IMR-90 (cell line): ENCODE data around the gene PPP2R5E. TPM values are rescaled to one million over a fixed set of nuclear protein-coding genes. Genes with fewer than 3 reads are reported as not detected.

Experiments used
- ATAC-seq: fragments of 200-7000 bp; cut with Tn5 transposase; 2 replicates; pipeline ENCODE4 v1.9.1; 2020; ENCODE audit warnings: low read depth, mild to moderate bottlenecking, moderate library complexity
- BruUV-seq: library from RNA; stranded (reverse); fragments of 400-500 nt; replicated peaks from 2 replicates; lab custom pipeline; 2021; lab: Mats Ljungman, UMichigan
- CTCF ChIA-PET: fragments of 300-600 bp; formaldehyde crosslinking; extraction: SDS; loops from one replicate; lab custom pipeline; 2021; ENCODE audit warnings: antibody characterized with exemption; lab: Yijun Ruan, JAX
- POLR2A ChIA-PET: fragments of 300-600 bp; sonication (Branson Sonifier 250); formaldehyde crosslinking; loops from one replicate; lab custom pipeline; 2022; ENCODE audit warnings: antibody characterized with exemption; ENCODE audit not compliant: unreplicated experiment; lab: Charles Lee
- DNase-seq: peaks from one replicate; pipeline ENCODE4 v3.0.0; 2013
- H2AFZ ChIP-seq: replicated peaks from 2 replicates; pipeline ENCODE3; 2013; ENCODE audit warnings: low read length, mild to moderate bottlenecking; ENCODE audit not compliant: poor library complexity
- H2AK5ac ChIP-seq: 2 replicates; pipeline ENCODE4 v1.6.1; 2013; ENCODE audit warnings: low read depth, low read length, inconsistent platforms
- H2AK9ac ChIP-seq: replicated peaks from 2 replicates; pipeline ENCODE3; 2013; ENCODE audit warnings: mild to moderate bottlenecking, low read depth, low read length, moderate library complexity; ENCODE audit not compliant: poor library complexity
- H2BK120ac ChIP-seq: 2 replicates; pipeline ENCODE4 v1.6.1; 2013; ENCODE audit warnings: low read depth, low read length, inconsistent platforms
- H2BK15ac ChIP-seq: 3 replicates; pipeline ENCODE4 v1.6.1; 2013; ENCODE audit warnings: low read depth, low read length, inconsistent platforms
- H2BK20ac ChIP-seq: 2 replicates; pipeline ENCODE4 v1.6.1; 2013; ENCODE audit warnings: low read depth, mild to moderate bottlenecking, inconsistent platforms, low read length, moderate library complexity
- H2BK5ac ChIP-seq: 2 replicates; pipeline ENCODE4 v1.6.1; 2013; ENCODE audit warnings: mild to moderate bottlenecking, low read depth, low read length, inconsistent platforms; ENCODE audit not compliant: poor library complexity, severe bottlenecking
- H3K14ac ChIP-seq: replicated peaks from 2 replicates; pipeline ENCODE4 v1.6.1; 2013; ENCODE audit warnings: low read depth, low read length, inconsistent platforms
- H3K18ac ChIP-seq: 2 replicates; pipeline ENCODE4 v1.6.1; 2013; ENCODE audit warnings: low read depth, low read length, control low read depth
- H3K23ac ChIP-seq: 2 replicates; pipeline ENCODE4 v1.6.1; 2013; ENCODE audit warnings: low read depth, low read length, inconsistent platforms
- H3K27ac ChIP-seq: 2 replicates; pipeline ENCODE4 v1.5.1; 2013; ENCODE audit warnings: mild to moderate bottlenecking, control low read depth, low read length; ENCODE audit not compliant: insufficient read depth
- H3K27me3 ChIP-seq: 2 replicates; pipeline ENCODE4 v1.6.1; 2013; ENCODE audit warnings: low read length; ENCODE audit not compliant: control insufficient read depth, insufficient read depth
- H3K36me3 ChIP-seq: 2 replicates; pipeline ENCODE4 v1.6.1; 2013; ENCODE audit warnings: low read length, mixed read lengths; ENCODE audit not compliant: control insufficient read depth, insufficient read depth
- H3K4ac ChIP-seq: 2 replicates; pipeline ENCODE4 v1.6.1; 2013; ENCODE audit warnings: low read depth, low read length, inconsistent platforms
- H3K4me1 ChIP-seq: 2 replicates; pipeline ENCODE4 v1.6.1; 2013; ENCODE audit warnings: low read length, mixed read lengths; ENCODE audit not compliant: control insufficient read depth, insufficient read depth
- H3K4me2 ChIP-seq: 2 replicates; pipeline ENCODE4 v1.6.1; 2013; ENCODE audit warnings: low read depth, mild to moderate bottlenecking, control low read depth, low read length, moderate library complexity
- H3K4me3 ChIP-seq: 2 replicates; pipeline ENCODE4 v1.5.1; 2013; ENCODE audit warnings: low read depth, mild to moderate bottlenecking, control low read depth, low read length, moderate library complexity; ENCODE audit not compliant: insufficient read depth
- H3K56ac ChIP-seq: 2 replicates; pipeline ENCODE4 v1.6.1; 2013; ENCODE audit warnings: low read length, inconsistent platforms; ENCODE audit not compliant: insufficient read depth; ENCODE audit errors: extremely low read depth
- H3K79me1 ChIP-seq, 2 experiments: 2 replicates each; pipeline ENCODE4 v1.6.1; 2013; ENCODE audit warnings: low read length in 2 of 2, inconsistent platforms in 1 of 2, low read depth in 1 of 2
- H3K9ac ChIP-seq: 2 replicates; pipeline ENCODE4 v1.6.1; 2013; ENCODE audit warnings: low read depth, low read length, control low read depth
- H3K9me1 ChIP-seq: 2 replicates; pipeline ENCODE4 v1.6.1; 2013; ENCODE audit warnings: low read length, inconsistent platforms; ENCODE audit not compliant: insufficient read depth
- H3K9me3 ChIP-seq: 2 replicates; pipeline ENCODE4 v1.6.1; 2013; ENCODE audit warnings: low read length; ENCODE audit not compliant: control insufficient read depth, insufficient read depth
- H4K20me1 ChIP-seq: 2 replicates; pipeline ENCODE4 v1.6.1; 2013; ENCODE audit warnings: low read length, inconsistent platforms; ENCODE audit not compliant: insufficient read depth
- H4K5ac ChIP-seq: 2 replicates; pipeline ENCODE4 v1.6.1; 2013; ENCODE audit warnings: mild to moderate bottlenecking, low read depth, low read length, control low read depth
- H4K8ac ChIP-seq, 2 experiments: 2 replicates each; pipeline ENCODE4 v1.6.1; 2013; ENCODE audit warnings: low read depth in 2 of 2, low read length in 2 of 2, control low read depth in 1 of 2, inconsistent platforms in 1 of 2
- H4K91ac ChIP-seq: 2 replicates; pipeline ENCODE4 v1.6.1; 2013; ENCODE audit warnings: low read depth, low read length, inconsistent platforms; ENCODE audit not compliant: insufficient read depth
- BHLHE40 ChIP-seq: fragments of 150-350 bp; IDR thresholded peaks from 2 replicates; pipeline ENCODE4 v1.6.1; 2016; ENCODE audit warnings: mild to moderate bottlenecking, low read depth, low read length
- FOS ChIP-seq: fragments of 150-350 bp; IDR thresholded peaks from 2 replicates; pipeline ENCODE4 v1.6.1; 2016; ENCODE audit warnings: low read depth, low read length
- MAFK ChIP-seq: IDR thresholded peaks from 2 replicates; pipeline ENCODE4 v1.6.1; 2012; ENCODE audit warnings: low read depth, low read length, improper control_type of control experiment
- MAZ ChIP-seq: IDR thresholded peaks from 2 replicates; pipeline ENCODE4 v1.6.1; 2012; ENCODE audit warnings: low read depth, mild to moderate bottlenecking, low read length, improper control_type of control experiment, moderate library complexity, borderline replicate concordance
- POLR2A ChIP-seq: IDR thresholded peaks from 2 replicates; pipeline ENCODE4 v1.6.1; 2012; ENCODE audit warnings: mild to moderate bottlenecking, low read depth, low read length
- RCOR1 ChIP-seq: IDR thresholded peaks from 2 replicates; pipeline ENCODE4 v1.6.1; 2012; ENCODE audit warnings: mild to moderate bottlenecking, low read length, improper control_type of control experiment; ENCODE audit not compliant: insufficient replicate concordance
- SMC3 ChIP-seq: fragments of 150-350 bp; IDR thresholded peaks from 2 replicates; pipeline ENCODE4 v1.6.1; 2016; ENCODE audit warnings: low read depth, mild to moderate bottlenecking, antibody characterized with exemption, low read length, moderate library complexity
- WGBS, 2 experiments: methylation state at CpG; one replicate each; pipeline versions ENCODE4 v1.1.5 to v1.1.7; 2013; ENCODE audit warnings: missing lambda C conversion rate in 2 of 2; ENCODE audit not compliant: insufficient read length in 1 of 2; ENCODE audit errors: extremely low coverage in 2 of 2; 5-methylcytosine and 5-hydroxymethylcytosine counted together
- dilution Hi-C: fragments of 300-500 bp; cut with HindIII; formaldehyde crosslinking; loops from one replicate; pipeline ENCODE4 v1.14.3; 2018; ENCODE audit warnings: low sequenced_read_pairs; ENCODE audit not compliant: unreplicated experiment
- in situ Hi-C: fragments of 300-500 bp; cut with MboI; formaldehyde crosslinking; loops from 3 replicates; pipeline ENCODE4 v1.14.3; 2019; ENCODE audit warnings: low sequenced_read_pairs, inconsistent platforms, mixed read lengths
- intact Hi-C: fragments of 100-400 bp; cut with micrococcal nuclease; formaldehyde crosslinking; loops from 2 replicates; pipeline ENCODE4 v1.10.0; 2022
- polyA plus RNA-seq, 3 experiments: library from polyadenylated mRNA; depleted of rRNA; stranded (reverse); fragments of >200 nt; gene quantifications; 2 replicates each; pipeline ENCODE4 v1.2.3, GENCODE V29; 2012; ENCODE audit warnings: low replicate concordance in 1 of 3
- total RNA-seq: library from RNA; depleted of rRNA; stranded (reverse); fragments of >200 nt; gene quantifications from 2 replicates; pipeline ENCODE4 v1.2.3, GENCODE V29; 2012
- TF ChIP-seq, protein P1 (sequence below): conservative IDR thresholded peaks from 2 replicates; pipeline ENCODE4 v1.5.1; 2012; ENCODE audit warnings: mild to moderate bottlenecking, low read depth, low read length, improper control_type of control experiment
- TF ChIP-seq, protein P2 (sequence below): fragments of 150-350 bp; IDR thresholded peaks from 2 replicates; pipeline ENCODE4 v1.6.1; 2016; ENCODE audit warnings: low read depth, mild to moderate bottlenecking, low read length, moderate library complexity, borderline replicate concordance

PPP2R5E gene
- total and polyA plus RNA-seq, 2 of the 4 experiments (the other 2 are of a cell fraction), result 9.7 to 12.2 TPM

DNA sequence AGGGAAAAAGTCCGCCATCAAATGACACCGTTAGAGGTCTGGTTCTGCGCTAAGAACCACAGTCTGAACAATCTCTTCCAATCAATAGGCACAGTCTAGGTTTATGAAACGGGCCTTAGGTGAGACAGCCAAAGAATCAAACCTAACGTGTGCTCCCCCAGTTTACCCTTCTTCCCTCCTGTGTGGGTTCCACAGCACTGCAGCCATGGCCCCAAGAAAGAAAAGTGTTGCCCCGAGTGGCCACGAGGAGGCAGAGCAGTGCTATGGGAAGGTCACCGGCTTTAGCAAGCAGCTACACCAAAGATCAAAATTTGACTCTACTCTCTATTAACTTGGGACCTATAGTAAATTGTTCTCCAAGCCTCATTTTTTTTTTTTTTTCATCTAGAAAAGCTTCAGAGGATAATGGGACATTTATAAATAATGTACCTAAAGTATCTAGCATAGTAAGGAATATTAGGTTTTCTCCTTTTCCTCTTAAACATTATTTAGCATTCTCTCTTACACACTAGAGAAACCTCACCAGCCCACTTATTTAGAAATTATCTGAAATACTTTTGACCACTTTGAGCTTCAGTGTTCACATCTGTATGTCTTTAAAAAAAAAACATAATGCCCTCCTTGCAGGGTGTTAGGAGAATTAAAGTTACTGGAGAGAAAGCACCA, 154.3 kb downstream of the PPP2R5E start (continued):
- TF ChIP-seq MAZ, result no peak

DNA sequence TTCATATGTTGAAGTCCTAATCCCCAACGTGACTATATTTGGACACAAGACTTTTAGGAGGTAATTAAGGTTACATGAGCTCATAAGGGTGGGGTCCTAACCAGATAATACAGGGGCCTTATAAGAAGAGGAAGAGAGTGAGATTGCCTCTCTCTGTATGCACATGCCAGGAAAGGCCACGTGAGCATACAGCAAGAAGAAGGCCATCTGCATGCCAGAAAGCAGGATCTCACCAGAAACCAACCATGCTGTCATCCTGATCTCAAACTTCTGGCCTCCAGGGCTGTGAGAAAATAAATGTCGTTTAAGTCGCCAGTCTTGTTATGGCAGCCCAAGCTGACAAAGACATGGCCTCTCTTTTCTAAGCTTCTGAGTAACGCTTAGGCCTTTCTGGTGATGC, 155.5 kb downstream of the PPP2R5E start:
- WGBS, 2 experiments, result 80% methylated on average over 1 of the region's 5 CpGs; no CpG with 5 or more reads in 1 of the 2 experiments
- TF ChIP-seq MAFK (no peak), BHLHE40 (no peak), RCOR1 (no peak), SMC3 (no peak), POLR2A (no peak), FOS (no peak)
- TF ChIP-seq, protein P1, sequence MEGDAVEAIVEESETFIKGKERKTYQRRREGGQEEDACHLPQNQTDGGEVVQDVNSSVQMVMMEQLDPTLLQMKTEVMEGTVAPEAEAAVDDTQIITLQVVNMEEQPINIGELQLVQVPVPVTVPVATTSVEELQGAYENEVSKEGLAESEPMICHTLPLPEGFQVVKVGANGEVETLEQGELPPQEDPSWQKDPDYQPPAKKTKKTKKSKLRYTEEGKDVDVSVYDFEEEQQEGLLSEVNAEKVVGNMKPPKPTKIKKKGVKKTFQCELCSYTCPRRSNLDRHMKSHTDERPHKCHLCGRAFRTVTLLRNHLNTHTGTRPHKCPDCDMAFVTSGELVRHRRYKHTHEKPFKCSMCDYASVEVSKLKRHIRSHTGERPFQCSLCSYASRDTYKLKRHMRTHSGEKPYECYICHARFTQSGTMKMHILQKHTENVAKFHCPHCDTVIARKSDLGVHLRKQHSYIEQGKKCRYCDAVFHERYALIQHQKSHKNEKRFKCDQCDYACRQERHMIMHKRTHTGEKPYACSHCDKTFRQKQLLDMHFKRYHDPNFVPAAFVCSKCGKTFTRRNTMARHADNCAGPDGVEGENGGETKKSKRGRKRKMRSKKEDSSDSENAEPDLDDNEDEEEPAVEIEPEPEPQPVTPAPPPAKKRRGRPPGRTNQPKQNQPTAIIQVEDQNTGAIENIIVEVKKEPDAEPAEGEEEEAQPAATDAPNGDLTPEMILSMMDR, result no peak
- TF ChIP-seq, protein P2, sequence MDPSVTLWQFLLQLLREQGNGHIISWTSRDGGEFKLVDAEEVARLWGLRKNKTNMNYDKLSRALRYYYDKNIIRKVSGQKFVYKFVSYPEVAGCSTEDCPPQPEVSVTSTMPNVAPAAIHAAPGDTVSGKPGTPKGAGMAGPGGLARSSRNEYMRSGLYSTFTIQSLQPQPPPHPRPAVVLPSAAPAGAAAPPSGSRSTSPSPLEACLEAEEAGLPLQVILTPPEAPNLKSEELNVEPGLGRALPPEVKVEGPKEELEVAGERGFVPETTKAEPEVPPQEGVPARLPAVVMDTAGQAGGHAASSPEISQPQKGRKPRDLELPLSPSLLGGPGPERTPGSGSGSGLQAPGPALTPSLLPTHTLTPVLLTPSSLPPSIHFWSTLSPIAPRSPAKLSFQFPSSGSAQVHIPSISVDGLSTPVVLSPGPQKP, result no peak
- no peak overlapping the region for H4K5ac ChIP-seq
- no peak overlapping the region for H3K9ac ChIP-seq
- H3K4me1 ChIP-seq, result no peaks in the 10 kb centered on the region
- no TSS peak for BruUV-seq
- H2BK120ac ChIP-seq, result no peak overlapping the region
- no peak overlapping the region for H3K14ac ChIP-seq
- H3K36me3 ChIP-seq, result peaks cover 16% of the 10 kb centered on the region
- H2BK20ac ChIP-seq, result no peak overlapping the region
- no peak overlapping the region for H3K4me2 ChIP-seq
- in situ Hi-C loops (loop anchor here (5.0 to 25.0 kb wide), 2 partner anchors 160 to 375 kb away; no protein-coding TSS in a partner anchor), intact Hi-C loops (loop anchor here (1.0 to 2.0 kb wide), 2 partner anchors 247 to 381 kb away; no protein-coding TSS in a partner anchor), dilution Hi-C loops (no loop called here)
- no peak overlapping the region for H2AK5ac ChIP-seq
- no peak overlapping the region for H3K4me3 ChIP-seq
- no peak overlapping the region for H4K91ac ChIP-seq
- peaks cover 0 to 4% of the 10 kb centered on the region in 2 experiments; a peak in 3 of 4 replicates for H3K79me1 ChIP-seq
- H3K18ac ChIP-seq, result no peak overlapping the region
- no peak overlapping the region for H2AFZ ChIP-seq
- H3K9me1 ChIP-seq, result no peaks in the 10 kb centered on the region
- no peaks in the 10 kb centered on the region for H3K9me3 ChIP-seq
- H3K27ac ChIP-seq, result no peak overlapping the region
- no peak overlapping the region for H2BK15ac ChIP-seq
- H3K23ac ChIP-seq, result no peak overlapping the region
- H3K56ac ChIP-seq, result no peak overlapping the region
- no peak overlapping the region for H2AK9ac ChIP-seq
- H2BK5ac ChIP-seq, result no peak overlapping the region
- no peak overlapping the region for H4K8ac ChIP-seq
- DNase-seq (no peak), ATAC-seq (no peak)
- H4K20me1 ChIP-seq, result no peaks in the 10 kb centered on the region
- CTCF ChIA-PET, result interaction anchor here (0.9 kb wide), 1 partner anchor 382 kb away, joined by 4 read pairs; no protein-coding TSS in a partner anchor
- POLR2A ChIA-PET, result no interaction called here
- H3K4ac ChIP-seq, result no peak overlapping the region
- H3K27me3 ChIP-seq, result no peaks in the 10 kb centered on the region
